Choroid plexus epithelial cell (primary cell): ENCODE data around the gene IL15.

Experiments
- DNase-seq: peaks from one replicate; pipeline ENCODE4 v3.0.0-alpha.2; 2010; ENCODE audit warnings: low read depth
- H3K4me3 ChIP-seq: 2 replicates; pipeline ENCODE4 v1.5.1; 2011; ENCODE audit warnings: low read depth, mild to moderate bottlenecking, control low read depth, low read length, moderate library complexity
- CTCF ChIP-seq: conservative IDR thresholded peaks from 2 replicates; pipeline ENCODE4 v1.5.1; 2011; ENCODE audit warnings: low read depth, mild to moderate bottlenecking, control low read depth, inconsistent platforms, low read length, moderate library complexity

IL15 gene

DNA sequence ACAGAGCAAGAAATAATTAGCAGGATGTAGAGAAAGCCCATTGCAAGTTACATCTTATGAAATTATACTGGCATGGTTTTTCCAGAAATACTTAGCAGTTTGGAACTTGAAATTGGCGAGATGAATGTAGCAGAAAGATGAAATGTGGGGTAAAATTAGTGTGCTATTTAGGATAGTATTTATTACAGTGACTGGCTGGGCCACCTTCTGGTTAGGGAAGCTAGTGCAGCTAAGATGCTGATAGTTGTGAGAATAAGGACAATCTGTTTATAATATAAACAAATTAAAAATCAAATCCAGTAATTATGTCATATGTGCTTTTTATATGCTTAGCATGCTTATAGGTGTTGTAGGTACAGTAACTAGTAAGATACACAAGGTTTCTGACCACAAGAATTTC is 74.8 kb downstream of the IL15 start:
- H3K4me3 ChIP-seq: no peak overlapping the region
- peak; percentile 91 for TF ChIP-seq CTCF
- peak; percentile 71 for DNase-seq

DNA sequence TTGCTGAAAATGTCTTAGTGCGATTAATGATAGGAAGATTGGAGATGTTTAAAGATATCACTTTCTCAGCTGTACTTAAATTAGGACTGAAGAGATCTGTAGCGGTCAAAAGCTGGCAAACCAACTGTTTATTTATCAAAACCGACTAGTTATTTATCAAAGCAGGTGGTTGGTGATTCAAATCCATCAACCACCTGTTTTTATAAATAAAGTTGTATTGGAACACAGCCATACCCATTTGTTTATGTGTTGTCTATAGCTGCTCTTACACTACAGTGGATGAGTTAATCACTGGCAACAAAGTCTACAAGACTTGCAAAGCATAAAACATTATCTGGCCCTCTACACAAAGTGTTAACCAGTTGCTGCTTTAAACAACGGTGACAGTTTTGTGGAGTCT is 76.8 kb downstream of the IL15 start:
- TF ChIP-seq CTCF: no peak
- no peak for DNase-seq
- no peak overlapping the region for H3K4me3 ChIP-seq

- TF ChIP-seq CTCF: no peak
- H3K4me3 ChIP-seq: no peak overlapping the region
- peak; percentile 67 for DNase-seq
Observed at GRCh38 chr4:141713771-141714445, 77.5 kb downstream of the IL15 start.

DNA sequence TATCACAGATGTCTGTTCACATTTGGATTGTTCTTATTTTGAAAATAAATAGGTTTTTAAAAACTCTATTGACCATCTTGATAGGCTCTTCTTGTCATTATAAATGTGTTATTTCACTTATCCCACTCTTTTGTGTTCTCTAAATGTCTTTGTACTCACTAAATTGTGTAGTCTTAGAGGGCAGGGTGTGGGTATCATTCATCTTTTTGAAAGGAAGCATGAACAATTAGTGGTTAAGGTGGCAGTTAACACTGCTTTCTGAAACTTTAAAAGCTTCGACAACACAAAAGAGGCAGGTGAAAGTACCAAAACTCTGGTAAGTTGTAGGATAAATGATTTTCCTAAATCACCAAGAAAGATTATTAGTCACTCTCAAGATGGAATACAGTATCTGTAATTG is 83.2 kb downstream of the IL15 start:
- no peak for DNase-seq
- no peak overlapping the region for H3K4me3 ChIP-seq
- TF ChIP-seq CTCF: no peak

GRCh38 chr4:141721174-141721573 is 84.8 kb downstream of the IL15 start:
- DNase-seq: no peak
- no peak for TF ChIP-seq CTCF
- no peak overlapping the region for H3K4me3 ChIP-seq

DNA sequence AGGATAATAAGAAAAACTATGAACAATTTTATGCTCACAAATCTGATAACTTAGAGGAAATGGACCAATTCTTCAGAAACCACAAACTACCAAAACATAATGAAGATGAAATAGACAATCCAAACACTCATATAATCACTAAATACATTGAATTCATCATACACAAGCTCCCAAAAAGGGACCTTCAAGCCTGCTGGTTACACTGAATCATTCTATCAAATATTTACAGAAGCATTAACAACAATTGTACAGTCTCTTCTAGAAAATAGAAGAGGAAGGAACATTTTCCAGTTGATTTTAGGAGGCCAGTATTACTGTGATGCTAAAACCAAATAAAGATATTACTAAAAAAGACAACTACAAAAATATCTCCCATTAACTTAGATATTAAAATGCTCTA is 88.3 kb downstream of the IL15 start:
- no peak for TF ChIP-seq CTCF
- no peak for DNase-seq

GRCh38 chr4:141727420-141727819 is 91.0 kb downstream of the IL15 start:
- DNase-seq: no peak
- no peak for TF ChIP-seq CTCF
- no peak overlapping the region for H3K4me3 ChIP-seq

More for the DNA sequence above, 88.3 kb downstream of the IL15 start:
- no peak overlapping the region for H3K4me3 ChIP-seq
